Mammary epithelial cell (primary cell): Measurements from ENCODE around the gene NTSR2.

Experiments used
- EZH2 ChIP-seq: IDR thresholded peaks from 2 replicates; pipeline ENCODE4 v1.6.1; 2012; ENCODE audit warnings: low read length, inconsistent platforms, borderline replicate concordance
- TF ChIP-seq, protein P1 (sequence below), 2 donors: IDR thresholded peaks in 1 of 2; conservative IDR thresholded peaks in 1 of 2; 2 replicates each; pipeline ENCODE4 v1.5.1; 2011 to 2012; ENCODE audit warnings: inconsistent platforms in 2 of 2, low read length in 2 of 2, mild to moderate bottlenecking in 2 of 2, control low read depth in 1 of 2, low read depth in 1 of 2; ENCODE audit not compliant: insufficient read depth in 1 of 2; ENCODE audit errors: extremely low read depth in 1 of 2

DNA sequence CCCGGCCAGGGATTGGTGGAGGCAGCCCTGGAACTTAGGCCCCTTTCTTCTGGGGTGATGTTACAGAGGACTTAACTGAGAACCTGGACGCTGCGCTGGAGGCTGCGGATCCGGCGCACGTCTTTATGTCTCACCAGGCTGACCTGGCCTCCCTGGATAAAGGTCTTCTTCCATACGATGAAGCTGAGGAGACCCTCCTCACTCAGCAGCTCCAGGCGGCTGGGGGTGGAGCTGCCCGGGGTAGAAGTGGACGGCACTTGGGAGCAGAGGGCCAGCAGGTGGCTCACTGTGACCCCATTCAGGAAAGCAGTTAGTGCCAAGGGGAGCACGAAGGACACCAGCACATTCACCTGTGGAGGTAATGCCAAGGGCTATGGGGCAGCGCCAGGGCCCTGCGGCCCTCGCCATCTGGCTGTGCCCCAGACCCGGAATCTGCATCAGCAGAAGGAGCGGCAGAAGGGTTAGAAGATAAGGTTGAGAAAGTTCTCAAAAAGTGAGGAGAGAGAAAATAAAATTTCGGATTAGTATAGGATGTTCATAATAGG lies 8.0 kb downstream of the NTSR2 start:
- TF ChIP-seq, protein P1, sequence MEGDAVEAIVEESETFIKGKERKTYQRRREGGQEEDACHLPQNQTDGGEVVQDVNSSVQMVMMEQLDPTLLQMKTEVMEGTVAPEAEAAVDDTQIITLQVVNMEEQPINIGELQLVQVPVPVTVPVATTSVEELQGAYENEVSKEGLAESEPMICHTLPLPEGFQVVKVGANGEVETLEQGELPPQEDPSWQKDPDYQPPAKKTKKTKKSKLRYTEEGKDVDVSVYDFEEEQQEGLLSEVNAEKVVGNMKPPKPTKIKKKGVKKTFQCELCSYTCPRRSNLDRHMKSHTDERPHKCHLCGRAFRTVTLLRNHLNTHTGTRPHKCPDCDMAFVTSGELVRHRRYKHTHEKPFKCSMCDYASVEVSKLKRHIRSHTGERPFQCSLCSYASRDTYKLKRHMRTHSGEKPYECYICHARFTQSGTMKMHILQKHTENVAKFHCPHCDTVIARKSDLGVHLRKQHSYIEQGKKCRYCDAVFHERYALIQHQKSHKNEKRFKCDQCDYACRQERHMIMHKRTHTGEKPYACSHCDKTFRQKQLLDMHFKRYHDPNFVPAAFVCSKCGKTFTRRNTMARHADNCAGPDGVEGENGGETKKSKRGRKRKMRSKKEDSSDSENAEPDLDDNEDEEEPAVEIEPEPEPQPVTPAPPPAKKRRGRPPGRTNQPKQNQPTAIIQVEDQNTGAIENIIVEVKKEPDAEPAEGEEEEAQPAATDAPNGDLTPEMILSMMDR (conservative IDR thresholded peaks at IDR 0.05 in 1 of 2, IDR thresholded peaks at IDR 0.05 in 1 of 2; ENCODE audit: extremely low read depth in 1 of 2, insufficient read depth in 1 of 2, low read depth in 1 of 2, low read length in 2 of 2) = no peak
- TF ChIP-seq EZH2 = no peak
